CD4-positive, alpha-beta T cell treated with Interleukin-6 for 4 hours (primary cell): ENCODE results near the gene GRIK4.

Experiments used
- DNase-seq: peaks from one replicate; pipeline ENCODE4 v3.0.0-alpha.2; 2020; ENCODE audit warnings: mixed read lengths

The GRIK4 gene

GRCh38 chr11:120647681-120648080 lies 136.1 kb downstream of the GRIK4 start:
- no peak for DNase-seq

GRCh38 chr11:120648771-120649170 lies 137.2 kb downstream of the GRIK4 start:
- no peak for DNase-seq

- DNase-seq: no peak
Measured at GRCh38 chr11:120649316-120649715, 137.8 kb downstream of the GRIK4 start.

- DNase-seq: no peak
Measured at GRCh38 chr11:120651396-120651795, 139.8 kb downstream of the GRIK4 start.

GRCh38 chr11:120651836-120652235 lies 140.3 kb downstream of the GRIK4 start:
- no peak for DNase-seq

GRCh38 chr11:120652705-120653335 lies 141.3 kb downstream of the GRIK4 start:
- no peak for DNase-seq

GRCh38 chr11:120655589-120655988 lies 144.0 kb downstream of the GRIK4 start:
- DNase-seq: no peak

- no peak for DNase-seq
Measured at GRCh38 chr11:120657306-120658070, 145.9 kb downstream of the GRIK4 start.

- no peak for DNase-seq
Measured at GRCh38 chr11:120658071-120658423, 146.5 kb downstream of the GRIK4 start.

GRCh38 chr11:120659076-120659475 lies 147.5 kb downstream of the GRIK4 start:
- DNase-seq: no peak

- DNase-seq: no peak
Measured at GRCh38 chr11:120660024-120660565, 148.5 kb downstream of the GRIK4 start.

- DNase-seq: no peak
Measured at GRCh38 chr11:120662071-120662676, 150.6 kb downstream of the GRIK4 start.

GRCh38 chr11:120663142-120663541 lies 151.6 kb downstream of the GRIK4 start:
- DNase-seq: no peak

GRCh38 chr11:120666121-120666639 lies 154.6 kb downstream of the GRIK4 start:
- no peak for DNase-seq

- DNase-seq: no peak
Measured at GRCh38 chr11:120667281-120667680, 155.7 kb downstream of the GRIK4 start.

- no peak for DNase-seq
Measured at GRCh38 chr11:120667934-120668333, 156.4 kb downstream of the GRIK4 start.

- no peak for DNase-seq
Measured at GRCh38 chr11:120668537-120668936, 157.0 kb downstream of the GRIK4 start.

GRCh38 chr11:120674542-120674941 lies 163.0 kb downstream of the GRIK4 start:
- no peak for DNase-seq

GRCh38 chr11:120675171-120675570 lies 163.6 kb downstream of the GRIK4 start:
- no peak for DNase-seq

- DNase-seq: no peak
Measured at GRCh38 chr11:120676991-120677390, 165.4 kb downstream of the GRIK4 start.

GRCh38 chr11:120680322-120680721 lies 168.8 kb downstream of the GRIK4 start:
- DNase-seq: no peak

GRCh38 chr11:120681434-120682331 lies 170.1 kb downstream of the GRIK4 start:
- DNase-seq: no peak

- no peak for DNase-seq
Measured at GRCh38 chr11:120682332-120682649, 170.7 kb downstream of the GRIK4 start.
